Endothelial cell of umbilical vein (primary cell): ENCODE measurements around the gene UBA6. TPM values are rescaled to one million over a fixed set of nuclear protein-coding genes. Genes with fewer than 3 reads are reported as not detected.
A peak's percentile ranks its signal among the peaks of the same experiment; 100 is the strongest.

Experiments used
- BruUV-seq: library from RNA; stranded (reverse); fragments of 400-500 nt; replicated peaks from 2 replicates; lab custom pipeline; 2021; lab: Mats Ljungman, UMichigan
- CTCF ChIA-PET: fragments of 300-600, 350-600 bp; sonication (Branson Sonifier 250); formaldehyde crosslinking; loops from one replicate; lab custom pipeline; 2021; ENCODE audit warnings: antibody characterized with exemption, inconsistent platforms; lab: Charles Lee
- POLR2A ChIA-PET: fragments of 300-600, 350-600 bp; sonication (Branson Sonifier 250); formaldehyde crosslinking; loops from one replicate; lab custom pipeline; 2021; ENCODE audit warnings: antibody characterized with exemption, inconsistent platforms; lab: Charles Lee
- DNase-seq: peaks from one replicate; pipeline ENCODE4 v3.0.0-alpha.2; 2011; ENCODE audit warnings: low read depth, low spot score
- FAIRE-seq: peaks from 2 replicates; lab custom pipeline; 2011; peaks lifted over from hg19 to GRCh38; lab: Jason Lieb, UNC
- H2AFZ ChIP-seq: 2 replicates; pipeline ENCODE4 v1.6.0; 2012; ENCODE audit warnings: low read depth, low read length, control low read depth, inconsistent platforms
- H3K27ac ChIP-seq: 2 replicates; pipeline ENCODE4 v1.5.1; 2011; ENCODE audit warnings: low read depth, mild to moderate bottlenecking, control low read depth, low read length, moderate library complexity; ENCODE audit not compliant: insufficient read depth
- H3K27me3 ChIP-seq, 2 experiments: 2 replicates each; pipeline versions ENCODE4 v1.6.0 to v1.6.1; 2011; ENCODE audit warnings: low read length in 2 of 2, mixed read lengths in 1 of 2; ENCODE audit not compliant: control insufficient read depth in 2 of 2, insufficient read depth in 2 of 2
- H3K36me3 ChIP-seq, 2 experiments: 2 replicates in 1 of 2; 3 replicates in 1 of 2; pipeline ENCODE4 v1.5.1; 2011; ENCODE audit warnings: low read length in 2 of 2, mild to moderate bottlenecking in 1 of 2, moderate library complexity in 1 of 2; ENCODE audit not compliant: control insufficient read depth in 2 of 2, insufficient read depth in 2 of 2; ENCODE audit errors: extremely low read depth in 1 of 2
- H3K4me1 ChIP-seq: 3 replicates; pipeline ENCODE4 v1.5.1; 2011; ENCODE audit warnings: mild to moderate bottlenecking, low read length; ENCODE audit not compliant: control insufficient read depth, insufficient read depth; ENCODE audit errors: extremely low read depth
- H3K4me2 ChIP-seq: 2 replicates; pipeline ENCODE4 v1.6.1; 2011; ENCODE audit warnings: low read length, control low read depth, mixed read lengths; ENCODE audit not compliant: insufficient read depth
- H3K4me3 ChIP-seq, 3 experiments: fragments of 200-600 bp in 1 of 3; sonication (generic), shearing (Covaris generic) in 1 of 3; replicated peaks in 1 of 3; 2 replicates each; pipeline ENCODE4 v1.5.1; 2011 to 2016; ENCODE audit warnings: control low read depth in 3 of 3, low read length in 3 of 3, mild to moderate bottlenecking in 2 of 3, inconsistent platforms in 1 of 3, low read depth in 1 of 3, moderate library complexity in 1 of 3; ENCODE audit not compliant: insufficient read depth in 1 of 3
- H3K79me2 ChIP-seq: 2 replicates; pipeline ENCODE4 v1.6.0; 2012; ENCODE audit warnings: low read length, inconsistent platforms; ENCODE audit not compliant: control insufficient read depth, insufficient read depth
- H3K9ac ChIP-seq: replicated peaks from 2 replicates; pipeline ENCODE3; 2011; ENCODE audit warnings: low read length, control low read depth; ENCODE audit not compliant: insufficient read depth; ENCODE audit errors: extremely low read depth
- H3K9me1 ChIP-seq: replicated peaks from 3 replicates; pipeline ENCODE4 v1.6.0; 2011; ENCODE audit warnings: mild to moderate bottlenecking, low read length; ENCODE audit not compliant: control insufficient read depth, insufficient read depth; ENCODE audit errors: extremely low read depth
- H3K9me3 ChIP-seq: replicated peaks from 2 replicates; pipeline ENCODE4 v1.5.1; 2012; ENCODE audit warnings: low read length, inconsistent platforms; ENCODE audit not compliant: control insufficient read depth, insufficient read depth
- H4K20me1 ChIP-seq: replicated peaks from 2 replicates; pipeline ENCODE3; 2011; ENCODE audit warnings: mild to moderate bottlenecking, low read length; ENCODE audit not compliant: control insufficient read depth, insufficient read depth; ENCODE audit errors: extremely low read depth
- CTCF ChIP-seq, 2 donors: IDR thresholded peaks; 1 replicate in 1 of 2; 2 replicates in 1 of 2; pipeline ENCODE4 v1.5.1; 2011; ENCODE audit warnings: low read length in 2 of 2, mild to moderate bottlenecking in 2 of 2, moderate library complexity in 2 of 2, control low read depth in 1 of 2, inconsistent platforms in 1 of 2, low read depth in 1 of 2; ENCODE audit not compliant: insufficient read depth in 1 of 2; ENCODE audit errors: extremely low read depth in 1 of 2
- MAX ChIP-seq: IDR thresholded peaks from 2 replicates; pipeline ENCODE4 v1.6.1; 2011; ENCODE audit not compliant: insufficient read depth, insufficient read length
- POLR2A ChIP-seq: IDR thresholded peaks from 2 replicates; pipeline ENCODE4 v1.6.1; 2012; ENCODE audit warnings: low read depth, mild to moderate bottlenecking, control low read depth, low read length
- dilution Hi-C: fragments of 300-500 bp; cut with MboI; formaldehyde crosslinking; loops from one replicate; pipeline ENCODE4 v1.15.0; 2019; ENCODE audit warnings: low sequenced_read_pairs; ENCODE audit not compliant: extremely low pct_ligation_motif_present
- intact Hi-C: fragments of 100-400 bp; cut with micrococcal nuclease; formaldehyde crosslinking; loops from one replicate; pipeline ENCODE4 v1.10.0; 2022
- polyA plus RNA-seq, 4 experiments: library from polyadenylated mRNA; depleted of rRNA in 3 of 4; stranded (reverse) in 3 of 4; unstranded in 1 of 4; fragments of >200 nt; gene quantifications; 2 replicates each; pipeline versions ENCODE4 v1.2.1 to v1.2.3, GENCODE V29; 2011 to 2012; ENCODE audit warnings: missing spikeins in 1 of 4
- total RNA-seq: library from RNA; stranded (reverse); gene quantifications from 2 replicates; pipeline ENCODE4 v1.2.3, GENCODE V29; 2021

The UBA6 gene
- total and polyA plus RNA-seq, 2 donors (not counting 3 experiments of a cell fraction or from before 2014, with no cell fraction given): 30.9 to 96.4 TPM

GRCh38 chr4:67746797-67747495 is 46.0 kb upstream of the UBA6 start:
- H3K9ac ChIP-seq: no peak overlapping the region
- H3K79me2 ChIP-seq: no peaks in the 10 kb centered on the region
- H3K4me3 ChIP-seq: no peak overlapping the region
- dilution Hi-C loops: no loop called here
- ChIA-PET POLR2A (no interaction called here), CTCF (interaction anchor here (0.6 to 3.9 kb wide), 56 partner anchors 8 to 525 kb away, joined by 3 to 31 read pairs (median 5); partner anchors contain the start of genes CENPC and UBA6)
- no peak overlapping the region for H3K4me2 ChIP-seq
- no peaks in the 10 kb centered on the region for H3K4me1 ChIP-seq
- intact Hi-C loops: loop anchor here (1.0 to 5.0 kb wide), 4 partner anchors 46 to 428 kb away; partner anchors contain the start of genes CENPC and UBA6
- BruUV-seq: no TSS peak
- peak; percentile 52 for DNase-seq
- no peaks in the 10 kb centered on the region for H4K20me1 ChIP-seq
- no peaks in the 10 kb centered on the region for H3K27me3 ChIP-seq
- TF ChIP-seq POLR2A (no peak), CTCF (IDR thresholded peaks at IDR 0.05; ENCODE audit: extremely low read depth in 1 of 2, insufficient read depth in 1 of 2, low read depth in 1 of 2, low read length in 2 of 2) (peak; percentile 31 to 38), MAX (no peak)
- H2AFZ ChIP-seq: no peak overlapping the region
- no peaks in the 10 kb centered on the region for H3K9me3 ChIP-seq
- no peak for FAIRE-seq
- H3K9me1 ChIP-seq: no peaks in the 10 kb centered on the region
- H3K36me3 ChIP-seq: no peaks in the 10 kb centered on the region
- H3K27ac ChIP-seq: no peak overlapping the region
